Gastrocnemius medialis (tissue), 4 donors: ENCODE results near the gene MESP2. TPM values are rescaled to one million over a fixed set of nuclear protein-coding genes. Genes with fewer than 3 reads are reported as not detected.
A peak's percentile ranks its signal among the peaks of the same experiment; 100 is the strongest.

ENCODE experiments used
- ATAC-seq, 2 donors: fragments of 150-250 bp; one replicate each; pipeline ENCODE4 v1.9.1; 2016
- DNase-seq, 2 donors: peaks; one replicate each; pipeline ENCODE4 v3.0.0-alpha.2; 2019
- H3K27ac ChIP-seq, 4 donors: fragments of 200-600 bp; sonication (generic); 1 replicate in 1 of 4; 2 replicates in 3 of 4; pipeline ENCODE4 v1.5.1; 2016 to 2018; ENCODE audit warnings: mild to moderate bottlenecking in 2 of 4, moderate library complexity in 1 of 4
- H3K27me3 ChIP-seq, 3 donors: fragments of 200-600 bp; sonication (generic) in 2 of 3; 1 replicate in 1 of 3; 2 replicates in 2 of 3; pipeline versions ENCODE4 v1.5.1 to v1.6.0; 2016 to 2019; ENCODE audit warnings: mild to moderate bottlenecking in 1 of 3, moderate library complexity in 1 of 3
- H3K36me3 ChIP-seq, 2 donors: fragments of 200-600 bp; sonication (generic) in 1 of 2; one replicate each; pipeline ENCODE4 v1.5.1; 2017 to 2018
- H3K4me1 ChIP-seq, 2 donors: fragments of 200-600 bp; sonication (generic) in 1 of 2; one replicate each; pipeline ENCODE4 v1.5.1; 2016 to 2017; ENCODE audit warnings: mild to moderate bottlenecking in 2 of 2
- H3K4me3 ChIP-seq, 4 donors: fragments of 200-600 bp; sonication (generic) in 3 of 4; 1 replicate in 1 of 4; 2 replicates in 3 of 4; pipeline ENCODE4 v1.5.1; 2016 to 2019; ENCODE audit warnings: mild to moderate bottlenecking in 2 of 4
- H3K9me3 ChIP-seq, 3 donors: fragments of 200-600 bp; sonication (generic) in 2 of 3; 1 replicate in 1 of 3; 2 replicates in 2 of 3; pipeline ENCODE4 v1.5.1; 2016 to 2019
- POLR2A ChIP-seq, 2 donors: fragments of 450-650 bp; IDR thresholded peaks; one replicate each; pipeline ENCODE4 v1.6.1; 2017; ENCODE audit warnings: antibody characterized with exemption in 2 of 2, mild to moderate bottlenecking in 2 of 2, moderate library complexity in 2 of 2
- in situ Hi-C, 4 donors: fragments of 200-750 bp; cut with MboI; loops; one replicate each; pipeline versions ENCODE4 v1.15.0 to v1.8.0; 2017; ENCODE audit warnings: low sequenced_read_pairs in 4 of 4
- intact Hi-C: fragments of 100-400 bp; cut with DNase I; formaldehyde crosslinking; loops from one replicate; pipeline ENCODE4 v1.15.1; 2023; ENCODE audit warnings: low total_unique reads
- total RNA-seq, 4 donors: library from RNA; depleted of rRNA; stranded (reverse); fragments of >200 nt; gene quantifications; one replicate each; pipeline versions ENCODE4 v1.1.0 to v1.2.3, GENCODE V29; 2016
- TF ChIP-seq, protein P1 (sequence below), 5 experiments: fragments of 450-650 bp in 3 of 5; fragments of 200-600 bp in 2 of 5; sonication (generic) in 2 of 5; IDR thresholded peaks in 4 of 5; conservative IDR thresholded peaks in 1 of 5; 1 replicate in 4 of 5; 2 replicates in 1 of 5; pipeline ENCODE4 v1.5.1; 2016 to 2019; ENCODE audit warnings: antibody characterized with exemption in 5 of 5, mild to moderate bottlenecking in 3 of 5, moderate library complexity in 3 of 5

Gene MESP2
- total RNA-seq, 4 donors from 2014 or later: not detected

DNA sequence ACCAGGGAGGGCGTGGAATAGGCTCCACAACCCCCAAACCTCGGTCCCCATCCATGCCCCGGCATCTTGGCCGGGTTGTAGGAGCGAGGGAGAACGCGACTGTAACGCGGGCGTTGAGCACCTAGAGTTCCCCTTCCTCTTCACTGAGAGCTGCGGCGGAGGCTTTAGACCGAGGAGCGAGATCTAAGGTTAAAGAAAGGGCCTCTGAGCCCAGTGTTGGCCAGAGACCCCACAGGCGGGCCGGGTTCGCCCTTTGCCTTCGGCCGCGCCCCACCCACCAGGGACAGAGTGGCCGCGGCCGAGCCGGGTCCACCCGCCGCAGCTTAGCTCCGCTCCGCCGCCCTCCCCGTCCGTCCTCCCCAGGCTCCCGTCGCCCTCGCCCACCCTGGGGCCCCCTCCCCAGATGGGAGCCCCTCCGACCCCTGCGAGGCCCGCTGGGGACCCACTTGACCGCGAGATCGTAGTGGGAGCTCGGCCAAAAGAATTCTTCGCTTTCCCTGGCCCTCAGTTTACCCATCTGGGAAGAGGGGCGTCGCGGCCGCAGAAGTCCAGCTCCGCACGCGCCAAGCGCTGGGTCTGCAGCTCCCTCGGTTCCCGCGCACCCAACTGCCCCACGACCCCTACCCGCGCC is 38.1 kb downstream of the MESP2 start:
- DNase-seq (no peak), ATAC-seq (no peak)
- Histone ChIP-seq H3K4me3 (peak overlapping the region; percentile 41 to 53 (median 48)), H3K36me3 (no peaks in the 10 kb centered on the region), H3K4me1 (no peaks in the 10 kb centered on the region), H3K9me3 (peaks cover 0 to 4% (median 0%) of the 10 kb centered on the region in 3 donors), H3K27me3 (peaks cover 37 to 47% (median 45%) of the 10 kb centered on the region in 3 donors), H3K27ac (peak overlapping the region in 3 of 4 donors; percentile 13 to 45 (median 45))
- in situ Hi-C loops: no loop called here
- intact Hi-C loops: no loop called here
- TF ChIP-seq, protein P1, sequence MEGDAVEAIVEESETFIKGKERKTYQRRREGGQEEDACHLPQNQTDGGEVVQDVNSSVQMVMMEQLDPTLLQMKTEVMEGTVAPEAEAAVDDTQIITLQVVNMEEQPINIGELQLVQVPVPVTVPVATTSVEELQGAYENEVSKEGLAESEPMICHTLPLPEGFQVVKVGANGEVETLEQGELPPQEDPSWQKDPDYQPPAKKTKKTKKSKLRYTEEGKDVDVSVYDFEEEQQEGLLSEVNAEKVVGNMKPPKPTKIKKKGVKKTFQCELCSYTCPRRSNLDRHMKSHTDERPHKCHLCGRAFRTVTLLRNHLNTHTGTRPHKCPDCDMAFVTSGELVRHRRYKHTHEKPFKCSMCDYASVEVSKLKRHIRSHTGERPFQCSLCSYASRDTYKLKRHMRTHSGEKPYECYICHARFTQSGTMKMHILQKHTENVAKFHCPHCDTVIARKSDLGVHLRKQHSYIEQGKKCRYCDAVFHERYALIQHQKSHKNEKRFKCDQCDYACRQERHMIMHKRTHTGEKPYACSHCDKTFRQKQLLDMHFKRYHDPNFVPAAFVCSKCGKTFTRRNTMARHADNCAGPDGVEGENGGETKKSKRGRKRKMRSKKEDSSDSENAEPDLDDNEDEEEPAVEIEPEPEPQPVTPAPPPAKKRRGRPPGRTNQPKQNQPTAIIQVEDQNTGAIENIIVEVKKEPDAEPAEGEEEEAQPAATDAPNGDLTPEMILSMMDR (IDR thresholded peaks at IDR 0.05 in 4 of 5, conservative IDR thresholded peaks at IDR 0.05 in 1 of 5): no peak
- no peak for TF ChIP-seq POLR2A (IDR thresholded peaks at IDR 0.05)

DNA sequence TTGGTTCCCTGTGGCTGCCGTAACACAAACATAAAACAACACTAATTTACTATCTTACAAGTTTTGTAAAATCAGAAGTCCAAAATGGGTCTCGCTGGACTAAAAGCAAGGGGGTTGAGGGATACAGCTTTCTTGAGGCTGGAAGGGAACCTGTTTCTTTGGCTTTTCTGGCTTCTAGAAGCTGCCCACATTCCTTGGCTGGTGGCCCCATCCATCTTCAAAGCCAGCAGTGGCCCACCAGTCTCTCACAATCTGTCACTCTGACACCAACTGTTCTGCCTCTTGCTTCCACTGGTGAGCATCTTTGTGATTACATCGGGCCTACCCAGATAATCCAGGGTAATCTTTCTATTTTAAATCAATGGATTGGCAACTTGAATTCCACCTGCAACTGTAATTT is 39.6 kb downstream of the MESP2 start:
- peaks cover 37 to 59% (median 54%) of the 10 kb centered on the region in 3 donors for H3K27me3 ChIP-seq
- intact Hi-C loops: no loop called here
- no peak for ATAC-seq
- no peak overlapping the region for H3K27ac ChIP-seq
- H3K4me3 ChIP-seq: no peak overlapping the region
- in situ Hi-C loops: no loop called here
- H3K36me3 ChIP-seq: no peaks in the 10 kb centered on the region
- TF ChIP-seq, protein P1 (IDR thresholded peaks at IDR 0.05 in 4 of 5, conservative IDR thresholded peaks at IDR 0.05 in 1 of 5): no peak
- no peak for TF ChIP-seq POLR2A (IDR thresholded peaks at IDR 0.05)
- peaks cover 0 to 4% (median 0%) of the 10 kb centered on the region in 3 donors for H3K9me3 ChIP-seq
- H3K4me1 ChIP-seq: no peaks in the 10 kb centered on the region
- no peak for DNase-seq

DNA sequence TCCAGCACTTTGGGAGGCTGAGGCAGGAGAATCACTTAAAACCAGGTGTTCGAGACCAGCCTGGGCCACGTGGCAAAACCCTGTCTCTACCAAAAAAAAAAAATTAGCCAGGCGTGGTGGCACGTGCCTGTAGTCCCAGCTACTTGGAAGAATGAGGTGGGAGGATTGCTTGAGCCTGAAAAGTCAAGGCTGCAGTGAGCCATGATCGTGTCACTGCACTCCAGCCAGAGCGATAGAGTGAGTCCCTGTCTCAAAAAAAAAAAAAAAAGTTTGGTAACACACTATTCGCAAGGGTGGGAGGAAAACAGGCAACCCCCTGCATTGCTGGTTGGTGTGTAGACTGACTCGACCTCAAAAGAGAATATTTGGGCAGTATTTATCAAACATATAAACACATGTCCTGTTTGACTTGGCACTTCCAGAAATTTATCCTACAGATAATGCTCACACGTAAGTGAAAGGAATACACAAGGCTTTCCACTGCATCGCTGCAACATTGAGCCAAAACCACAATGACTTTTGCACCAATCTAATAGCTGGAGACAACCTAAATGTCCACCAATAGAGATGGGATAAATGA is 41.7 kb downstream of the MESP2 start:
- ATAC-seq: no peak

DNA sequence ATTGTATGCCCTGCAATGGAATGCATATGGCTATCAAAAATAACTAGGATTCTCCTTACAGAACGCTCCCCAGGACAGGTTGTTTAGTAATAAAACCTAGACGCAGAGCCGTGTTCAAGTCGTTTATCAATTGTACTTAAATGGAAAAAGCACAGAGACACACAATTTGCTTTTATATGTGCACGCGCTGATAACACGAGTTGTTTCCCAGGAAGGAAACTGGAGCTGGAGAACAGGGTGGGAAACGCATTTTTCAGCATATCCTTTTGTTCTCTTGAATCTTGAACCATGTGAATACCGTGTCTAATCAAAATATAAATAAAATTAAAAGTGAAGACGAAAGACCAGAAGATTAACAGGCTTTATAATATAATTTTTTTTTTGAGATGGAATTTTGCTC is 42.2 kb downstream of the MESP2 start:
- H3K27me3 ChIP-seq: peaks cover 40 to 69% (median 54%) of the 10 kb centered on the region in 3 donors
- no peak overlapping the region for H3K27ac ChIP-seq
- no peak for DNase-seq
- TF ChIP-seq, protein P1 (IDR thresholded peaks at IDR 0.05 in 4 of 5, conservative IDR thresholded peaks at IDR 0.05 in 1 of 5): no peak
- no peak for TF ChIP-seq POLR2A (IDR thresholded peaks at IDR 0.05)
- no peaks in the 10 kb centered on the region for H3K36me3 ChIP-seq
- intact Hi-C loops (no loop called here), in situ Hi-C loops (no loop called here)
- no peaks in the 10 kb centered on the region for H3K4me1 ChIP-seq
- peaks cover 0 to 4% (median 0%) of the 10 kb centered on the region in 3 donors for H3K9me3 ChIP-seq
- no peak overlapping the region for H3K4me3 ChIP-seq
- ATAC-seq: no peak

More for the DNA sequence above, 41.7 kb downstream of the MESP2 start:
- no peaks in the 10 kb centered on the region for H3K4me1 ChIP-seq
- H3K27me3 ChIP-seq: peaks cover 40 to 69% (median 57%) of the 10 kb centered on the region in 3 donors
- H3K9me3 ChIP-seq: peaks cover 0 to 4% (median 0%) of the 10 kb centered on the region in 3 donors
- no peak overlapping the region for H3K27ac ChIP-seq
- intact Hi-C loops: no loop called here
- in situ Hi-C loops: no loop called here
- DNase-seq: no peak
- no peaks in the 10 kb centered on the region for H3K36me3 ChIP-seq
- TF ChIP-seq, protein P1 (IDR thresholded peaks at IDR 0.05 in 4 of 5, conservative IDR thresholded peaks at IDR 0.05 in 1 of 5): no peak
- TF ChIP-seq POLR2A (IDR thresholded peaks at IDR 0.05): no peak
- H3K4me3 ChIP-seq: no peak overlapping the region
